Adrenal gland (tissue), 12 donors: ENCODE measurements around the gene RASA3. TPM values are rescaled to one million over a fixed set of nuclear protein-coding genes. Genes with fewer than 3 reads are reported as not detected.

ENCODE experiments used
- DNase-seq, 7 donors: peaks; one replicate each; pipeline ENCODE4 v3.0.0-alpha.2; 2019 to 2020
- H3K27ac ChIP-seq, 5 donors: fragments of 200-600 bp; sonication (generic) in 4 of 5; 1 replicate in 3 of 5; 2 replicates in 2 of 5; pipeline versions ENCODE4 v1.5.1 to v1.8.0; 2016 to 2020; ENCODE audit warnings: mild to moderate bottlenecking in 1 of 5
- H3K27me3 ChIP-seq: fragments of 200-600 bp; 2 replicates; pipeline ENCODE4 v1.8.0; 2021
- H3K36me3 ChIP-seq, 2 donors: fragments of 200-600 bp; replicated peaks in 1 of 2; 1 replicate in 1 of 2; 2 replicates in 1 of 2; pipeline versions ENCODE4 v1.5.1 to v1.8.0; 2018 to 2022
- H3K4me1 ChIP-seq, 2 donors: fragments of 200-600 bp; replicated peaks in 1 of 2; 1 replicate in 1 of 2; 2 replicates in 1 of 2; pipeline versions ENCODE4 v1.5.1 to v1.8.0; 2018 to 2021
- H3K4me3 ChIP-seq, 4 donors: fragments of 200-600 bp; sonication (generic) in 3 of 4; one replicate each; pipeline ENCODE4 v1.5.1; 2016 to 2018
- H3K9me3 ChIP-seq, 3 donors: fragments of 200-600 bp; sonication (generic) in 1 of 3; replicated peaks in 1 of 3; 1 replicate in 2 of 3; 2 replicates in 1 of 3; pipeline versions ENCODE4 v1.5.1 to v1.8.0; 2016 to 2021
- CTCF ChIP-seq, 6 experiments: fragments of 450-650 bp in 4 of 6; fragments of 200-600 bp in 2 of 6; sonication (generic) in 1 of 6; IDR thresholded peaks; 1 replicate in 5 of 6; 2 replicates in 1 of 6; pipeline versions ENCODE4 v1.5.1 to v1.8.0; 2016 to 2021; ENCODE audit warnings: antibody characterized with exemption in 6 of 6, mild to moderate bottlenecking in 2 of 6, moderate library complexity in 1 of 6
- POLR2A ChIP-seq, 2 donors: fragments of 450-650 bp; IDR thresholded peaks; one replicate each; pipeline ENCODE4 v1.6.1; 2017; ENCODE audit warnings: antibody characterized with exemption in 2 of 2, mild to moderate bottlenecking in 2 of 2, moderate library complexity in 1 of 2
- WGBS, 4 donors: extraction: QIAGEN DNeasy Blood & Tissue Kit in 2 of 4; methylation state at CpG; one replicate each; pipeline versions ENCODE4 v1.1.5 to v1.1.7; 2013 to 2017; 5-methylcytosine and 5-hydroxymethylcytosine counted together
- intact Hi-C, 2 donors: fragments of 100-400 bp; cut with DNase I; formaldehyde crosslinking; loops; one replicate each; pipeline versions ENCODE4 v1.14.1 to v1.15.0; 2022 to 2023
- polyA plus RNA-seq, 3 donors: library from polyadenylated mRNA; stranded (reverse); fragments of 200-250 nt in 2 of 3; fragments of 350-450 nt in 1 of 3; fragmentation: Illumina TruSeq in 1 of 3; extraction: RNeasy Lipid Tissue Mini Kit (QIAGEN cat#74804) in 1 of 3; gene quantifications; one replicate each; pipeline ENCODE4 v1.2.3, GENCODE V29; 2013 to 2014
- total RNA-seq, 9 donors: library from RNA; depleted of rRNA in 4 of 9; stranded (reverse); fragments of >200 nt in 4 of 9; fragments of 120-200 nt in 1 of 9; fragmentation: NEBNext Ultra II Directional in 1 of 9; extraction: Animal tissue kit (Norgen Biotek cat#: 25700) in 1 of 9; gene quantifications; one replicate each; pipeline versions ENCODE4 v1.1.0 to v1.2.4, GENCODE V29; 2013 to 2023
- donor health status: healthy with polysubstance abuse.
- donor health status: Bipolar disorder and iron deficiency.
- donor health status: DM: yes; HTN: yes; CAD: no.
- donor health status: DM: no; HTN: no; CAD: no.
- donor health status: DM: no; HTN: no; CAD: no.
- donor health status: DM: yes; HTN: yes; CAD: no.

RASA3 gene
- total and polyA plus RNA-seq, 12 donors: 2.2 to 11.7 (median 7.3) TPM

- Histone ChIP-seq H3K27ac (no peak overlapping the region), H3K4me3 (no peak overlapping the region), H3K36me3 (no peaks in the 10 kb centered on the region), H3K27me3 (no peaks in the 10 kb centered on the region), H3K9me3 (no peaks in the 10 kb centered on the region), H3K4me1 (no peaks in the 10 kb centered on the region)
- 83 to 87% (median 85%) methylated on average over 10 to 18 of the region's 18 CpGs for WGBS, 4 donors
- peak in 4 of 7 donors; percentile 0 to 31 (median 3) for DNase-seq
- TF ChIP-seq CTCF (IDR thresholded peaks at IDR 0.05) (no peak), POLR2A (IDR thresholded peaks at IDR 0.05) (no peak)
- intact Hi-C loops: no loop called here
Measured at GRCh38 chr13:114087430-114087829, 45.0 kb downstream of the RASA3 start.

GRCh38 chr13:114082849-114083645, 49.4 kb downstream of the RASA3 start:
- intact Hi-C loops: no loop called here
- Histone ChIP-seq H3K36me3 (no peaks in the 10 kb centered on the region), H3K27me3 (no peaks in the 10 kb centered on the region), H3K4me3 (no peak overlapping the region), H3K4me1 (peaks cover 0 to 4% of the 10 kb centered on the region in 2 donors), H3K9me3 (no peaks in the 10 kb centered on the region), H3K27ac (no peak overlapping the region)
- WGBS, 4 donors: 83 to 88% (median 86%) methylated on average over 22 to 23 of the region's 23 CpGs
- TF ChIP-seq CTCF (IDR thresholded peaks at IDR 0.05): no peak
- TF ChIP-seq POLR2A (IDR thresholded peaks at IDR 0.05): no peak
- peak in 2 of 7 donors; percentile 0 to 45 for DNase-seq

- TF ChIP-seq POLR2A (IDR thresholded peaks at IDR 0.05): no peak
- no peak for TF ChIP-seq CTCF (IDR thresholded peaks at IDR 0.05)
- Histone ChIP-seq H3K27me3 (no peaks in the 10 kb centered on the region), H3K4me3 (no peak overlapping the region), H3K9me3 (no peaks in the 10 kb centered on the region), H3K4me1 (peaks cover 0 to 4% of the 10 kb centered on the region in 2 donors), H3K36me3 (no peaks in the 10 kb centered on the region), H3K27ac (no peak overlapping the region)
- 85 to 88% (median 85%) methylated on average over 22 to 30 of the region's 30 CpGs for WGBS, 4 donors
- DNase-seq: peak in 3 of 7 donors; percentile 3 to 39 (median 6)
- intact Hi-C loops: no loop called here
Measured at GRCh38 chr13:114081761-114082681, 50.4 kb downstream of the RASA3 start.
